HG03159 (cell line): ENCODE measurements around the gene TREM1.
"Not testable (repeated sequence)": the region's sequence is repeated elsewhere in the genome, so short reads cannot be mapped to it uniquely, and the experiment has no call there.

Experiments
- ATAC-seq: cut with Tn5 transposase; IDR thresholded peaks from one replicate; pipeline ENCODE4 v1.9.1; 2021; ENCODE audit warnings: mild to moderate bottlenecking, moderate library complexity; ENCODE audit not compliant: unreplicated experiment

The TREM1 gene

GRCh38 chr6:41262401-41262800 lies 24.1 kb downstream of the TREM1 start:
- no peak for ATAC-seq

DNA sequence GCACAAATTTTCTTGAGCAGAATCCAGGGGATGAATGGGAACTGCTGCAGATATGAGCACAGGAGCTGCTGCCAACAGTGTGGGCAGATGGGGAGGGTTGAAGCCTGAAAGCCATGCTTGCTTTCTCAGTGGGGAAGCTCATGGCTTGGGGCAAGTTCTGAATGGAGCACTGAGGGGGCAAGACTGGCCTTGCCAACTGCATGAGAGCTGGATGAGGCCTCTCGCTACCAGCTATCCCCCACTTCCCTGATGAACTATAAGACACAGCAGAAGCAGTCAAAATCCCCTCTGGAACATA lies 28.3 kb downstream of the TREM1 start:
- no peak for ATAC-seq

GRCh38 chr6:41257369-41258195 lies 28.9 kb downstream of the TREM1 start:
- no peak for ATAC-seq

GRCh38 chr6:41256383-41256782 lies 30.1 kb downstream of the TREM1 start:
- ATAC-seq: peak; percentile 82

- ATAC-seq: no peak
These were observed 30.7 kb downstream of the TREM1 start for GRCh38 chr6:41255638-41256246.

DNA sequence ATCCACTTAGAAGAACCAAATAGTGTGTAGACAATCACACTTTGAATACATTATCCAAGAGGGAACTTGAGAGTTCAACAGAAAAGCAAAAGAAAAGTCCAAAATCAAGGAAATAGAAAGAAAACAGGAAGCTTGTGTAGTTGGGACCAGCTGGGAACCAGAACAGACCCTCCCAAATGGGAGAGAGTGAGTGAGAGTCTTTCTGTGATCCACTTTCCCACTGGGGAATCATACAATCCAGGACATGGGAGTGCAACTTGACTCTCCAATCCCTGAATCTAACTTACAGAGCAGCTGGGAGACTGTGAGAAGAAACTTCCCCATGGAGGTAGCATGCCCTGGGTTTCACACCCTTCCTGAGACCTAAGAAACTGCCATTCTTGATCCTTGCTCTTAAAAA lies 31.4 kb downstream of the TREM1 start:
- ATAC-seq: no peak

DNA sequence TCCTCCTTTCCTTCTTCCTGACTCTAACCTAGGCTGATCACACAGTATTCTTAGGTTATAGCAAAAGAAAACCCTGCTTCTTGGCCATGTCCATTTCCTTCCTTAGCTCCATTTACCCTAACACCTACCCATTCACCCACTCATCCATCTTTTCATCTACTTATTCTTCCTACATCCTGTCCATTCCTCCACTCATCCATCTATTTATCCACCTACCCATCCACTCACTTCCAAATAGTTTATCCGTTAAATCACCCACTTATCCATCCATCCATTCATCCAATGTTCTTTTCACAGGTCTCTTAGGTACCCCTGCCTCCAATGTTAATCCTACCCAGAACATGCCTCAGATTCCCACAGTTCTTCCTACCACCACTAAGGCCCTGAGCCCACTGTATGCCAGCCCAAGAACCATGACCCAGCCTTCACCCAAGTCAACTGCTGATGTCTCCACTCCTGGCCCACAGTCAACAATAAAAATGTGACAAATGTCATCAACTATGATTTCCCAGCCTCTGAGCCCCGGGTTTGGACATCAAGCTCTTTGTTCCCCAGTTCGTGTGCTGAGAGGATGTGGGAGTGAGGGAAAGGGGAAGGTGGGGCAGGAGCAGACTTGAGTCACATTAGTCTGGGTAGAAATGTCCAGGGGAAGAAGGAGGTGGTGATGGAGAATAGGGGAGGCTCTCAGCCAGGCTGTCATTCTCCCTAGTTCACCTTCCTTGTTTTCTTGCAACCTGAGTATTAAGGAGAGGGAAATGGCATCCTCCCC lies 33.9 kb downstream of the TREM1 start:
- no peak for ATAC-seq

DNA sequence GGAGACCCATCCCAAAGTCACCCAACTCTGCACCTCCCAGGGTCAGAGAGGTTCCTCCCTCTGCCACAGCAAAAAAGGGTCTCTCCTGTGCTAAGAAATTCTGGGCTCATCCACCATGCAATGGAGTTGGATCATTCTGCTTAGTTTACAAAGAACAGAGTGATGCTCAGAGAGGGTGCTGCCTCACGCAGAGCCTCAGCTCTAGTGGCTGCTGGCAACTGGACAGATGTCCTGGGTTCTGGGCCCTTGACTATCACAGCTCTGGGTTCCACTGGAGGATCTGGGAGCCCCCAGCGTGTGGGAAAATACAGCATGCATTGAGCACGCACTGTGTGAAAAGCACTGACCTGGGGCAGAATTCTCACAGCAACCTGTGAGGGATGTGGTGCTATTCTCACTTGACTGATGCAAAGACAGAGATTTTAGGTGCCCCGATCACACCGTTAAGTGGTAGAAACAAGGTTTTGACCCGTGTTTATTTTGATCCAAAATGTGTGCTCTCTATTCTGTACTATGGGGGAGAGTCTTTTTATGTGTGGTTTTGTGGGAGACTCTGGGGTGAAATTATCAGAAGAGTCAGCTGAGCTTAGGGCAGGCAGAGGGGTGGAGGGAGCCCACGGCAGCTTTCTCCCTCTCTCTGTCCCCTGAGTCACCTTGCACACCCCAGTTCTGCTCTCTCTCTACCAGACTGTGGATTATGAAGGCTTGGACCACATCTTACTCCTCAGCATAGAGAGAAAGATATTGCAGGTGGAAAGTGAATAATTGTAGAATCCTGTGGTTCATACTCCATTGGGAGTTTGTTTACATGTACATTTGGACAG lies 38.4 kb downstream of the TREM1 start:
- no peak for ATAC-seq

GRCh38 chr6:41247288-41247865 lies 39.1 kb downstream of the TREM1 start:
- no peak for ATAC-seq

GRCh38 chr6:41246529-41246928 lies 40.0 kb downstream of the TREM1 start:
- ATAC-seq: not testable (repeated sequence)

GRCh38 chr6:41239467-41240159 lies 46.9 kb downstream of the TREM1 start:
- no peak for ATAC-seq

GRCh38 chr6:41237128-41237527 lies 49.4 kb downstream of the TREM1 start:
- no peak for ATAC-seq

DNA sequence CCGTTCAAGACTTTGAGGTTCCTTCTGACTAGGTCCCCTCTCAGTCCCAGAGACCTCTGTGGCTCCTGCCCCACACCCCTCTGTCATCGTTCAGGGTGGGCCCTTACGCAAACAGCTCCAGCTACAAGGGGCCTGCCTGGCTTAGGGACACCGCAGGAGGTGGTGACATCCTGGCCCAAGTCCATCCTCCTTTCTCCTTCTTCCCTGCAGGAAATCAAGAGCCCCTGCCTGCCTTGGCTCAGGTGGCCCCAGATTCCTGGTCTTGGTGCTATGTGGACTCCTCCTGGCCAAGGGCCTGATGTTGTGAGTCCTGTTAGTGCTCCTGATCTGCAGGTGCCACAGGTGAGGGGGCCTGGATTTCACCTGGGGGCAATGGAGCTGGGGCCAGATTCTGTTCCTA lies 50.2 kb downstream of the TREM1 start:
- ATAC-seq: no peak

GRCh38 chr6:41232667-41233066 lies 53.8 kb downstream of the TREM1 start:
- ATAC-seq: no peak

DNA sequence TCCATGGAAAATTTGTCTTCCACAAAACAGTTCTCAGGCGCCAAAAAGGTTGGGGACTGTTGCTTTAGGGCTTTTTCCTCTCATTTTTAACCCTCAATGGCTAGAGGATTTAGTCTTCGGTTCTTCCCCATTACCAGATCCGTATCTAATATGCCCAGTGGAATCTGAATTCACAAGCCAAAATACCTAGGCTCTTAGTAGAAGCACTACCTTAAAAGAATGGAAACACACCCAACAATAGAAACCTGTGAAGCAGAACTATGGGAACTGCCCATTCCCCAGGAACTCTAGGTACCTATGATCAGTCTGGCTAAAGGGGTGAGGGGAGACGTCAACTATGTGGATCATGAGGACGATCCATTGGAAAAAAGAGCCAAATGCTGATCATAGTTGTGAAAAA lies 55.2 kb downstream of the TREM1 start:
- ATAC-seq: no peak

DNA sequence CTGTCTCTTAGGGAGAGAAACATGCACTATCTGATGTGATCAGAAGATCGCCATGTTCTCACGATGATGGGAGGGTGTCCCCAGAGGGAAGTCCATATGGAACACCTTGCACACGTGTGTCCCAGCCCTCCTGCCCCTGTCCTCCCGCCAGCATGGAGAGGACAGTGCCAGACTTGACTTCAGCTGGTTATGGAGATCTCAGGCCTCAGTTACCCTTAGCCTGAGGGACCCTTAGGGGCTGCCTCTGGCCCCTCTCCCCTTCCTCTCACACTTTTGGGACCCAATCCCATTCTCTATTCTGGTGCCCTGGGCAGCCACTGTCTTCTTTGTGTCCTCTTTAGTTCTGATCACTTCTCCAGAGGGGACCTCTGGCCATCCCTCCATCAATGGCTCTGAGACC lies 56.8 kb downstream of the TREM1 start:
- no peak for ATAC-seq

- no peak for ATAC-seq
These were observed 57.9 kb downstream of the TREM1 start for GRCh38 chr6:41228616-41229015.

DNA sequence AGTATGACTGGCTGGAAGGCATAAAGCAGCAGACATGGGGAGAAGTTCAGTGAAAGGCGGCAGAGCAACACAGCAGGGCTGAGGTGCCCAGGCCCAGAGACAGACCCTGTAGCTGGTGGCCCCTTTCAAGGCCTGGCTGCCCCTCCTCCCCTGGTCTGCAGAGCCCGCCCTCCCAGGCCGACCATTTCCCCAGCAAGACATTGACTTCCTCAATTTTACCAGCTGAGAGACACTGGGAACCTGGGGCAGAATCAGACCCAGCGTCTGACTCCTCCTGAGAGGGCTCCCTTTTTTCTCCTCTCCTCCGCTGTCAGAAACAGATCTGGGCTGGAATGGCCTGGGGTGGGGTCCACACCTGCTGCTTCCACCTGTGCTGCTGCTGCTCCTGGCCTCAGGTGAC lies 58.4 kb downstream of the TREM1 start, which contains the start of gene TREML4:
Gene TREML4 (plus strand): TSS at position 254 of the 400 bp plus-strand sequence. CDS start 79 bp downstream, at position 333.
- no peak for ATAC-seq

GRCh38 chr6:41226752-41227151 lies 59.7 kb downstream of the TREM1 start:
- no peak for ATAC-seq

DNA sequence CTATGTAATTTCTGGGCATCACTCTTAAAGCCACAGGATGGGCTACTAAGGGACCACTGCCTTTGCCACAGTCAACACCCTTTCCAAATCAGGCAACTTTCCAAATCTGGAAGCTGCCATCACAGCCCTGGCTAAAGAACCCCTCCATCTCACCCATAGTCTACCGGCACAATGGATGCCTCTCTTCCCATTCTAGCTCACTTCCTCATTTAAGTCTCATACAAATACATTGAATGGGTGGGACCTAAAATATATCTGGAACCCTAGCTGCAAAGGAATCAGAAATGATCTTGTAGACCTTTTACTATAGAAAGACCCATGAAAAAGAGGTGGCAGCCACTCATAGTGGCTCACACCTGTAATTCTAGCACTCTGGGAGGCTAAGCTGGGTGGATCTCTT lies 61.7 kb downstream of the TREM1 start:
- no peak for ATAC-seq
